ENCODE results near the gene STPG2. TPM values are rescaled to one million over a fixed set of nuclear protein-coding genes. Genes with fewer than 3 reads are reported as not detected.

Gene STPG2
- total RNA-seq, 1 experiment from 2014 or later = 0.20 TPM

DNA sequence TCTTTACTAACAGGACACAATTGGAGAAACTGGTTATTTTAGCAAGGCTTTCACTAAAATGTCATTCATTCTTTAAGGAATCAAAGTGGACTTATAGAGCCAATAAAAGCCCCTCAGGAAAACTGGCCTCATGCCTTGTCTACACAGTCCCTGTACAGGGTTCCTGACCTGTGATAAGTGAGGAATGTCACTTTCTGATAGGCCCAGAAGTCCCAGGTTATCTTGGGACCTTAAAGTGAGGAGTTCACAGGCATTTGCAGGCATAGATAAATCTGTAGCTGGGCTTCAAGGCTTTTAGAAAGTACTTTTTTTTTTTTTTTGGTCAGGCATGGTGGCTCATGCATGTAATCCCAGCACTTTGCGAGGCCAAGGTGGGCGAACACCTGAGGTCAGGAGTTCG, 19.4 kb upstream of the STPG2 start:
- DNase-seq = no peak
- no peak overlapping the region for H3K4me3 Mint-ChIP-seq
- Histone ChIP-seq H3K79me1 (ENCODE audit: insufficient read depth, low read depth, low read length, poor library complexity, severe bottlenecking) (no peaks in the 10 kb centered on the region), H4K91ac (ENCODE audit: insufficient read length, low read depth, low read length) (no peak overlapping the region), H2AFZ (ENCODE audit: low read length) (no peak overlapping the region), H3K56ac (ENCODE audit: insufficient read length, low read depth, low read length) (no peak overlapping the region), H4K20me1 (ENCODE audit: control insufficient read depth, insufficient read depth, insufficient read length) (no peaks in the 10 kb centered on the region), H3K23ac (ENCODE audit: insufficient read length, low read depth, low read length) (no peak overlapping the region), H3K27ac (ENCODE audit: insufficient read length, low read depth, low read length) (no peak overlapping the region), H3K4me2 (ENCODE audit: insufficient read depth, insufficient read length, low read length) (no peak overlapping the region), H2BK12ac (ENCODE audit: insufficient read length, low read depth, low read length) (no peak overlapping the region), H3K18ac (ENCODE audit: insufficient read length, low read depth, low read length) (no peak overlapping the region), H2BK120ac (ENCODE audit: low read depth, low read length, poor library complexity, severe bottlenecking) (no peak overlapping the region), H2AK5ac (ENCODE audit: insufficient read length, low read length) (no peak overlapping the region), H4K8ac (replicated peaks; ENCODE audit: insufficient read length, low read depth, low read length) (no peak overlapping the region), H4K5ac (ENCODE audit: insufficient read length, low read depth, low read length) (no peak overlapping the region), H2BK15ac (ENCODE audit: low read depth, low read length) (no peak overlapping the region), H3K23me2 (ENCODE audit: insufficient read length, low read depth, low read length, poor library complexity, severe bottlenecking) (no peaks in the 10 kb centered on the region), H3K9ac (ENCODE audit: extremely low read depth, insufficient read length, low read length) (no peak overlapping the region), H2BK5ac (ENCODE audit: insufficient read length, low read length) (no peak overlapping the region), H3K27me3 (ENCODE audit: insufficient read depth, low read length) (no peaks in the 10 kb centered on the region), H3K4ac (ENCODE audit: low read depth, low read length) (no peak overlapping the region), H3K4me1 (ENCODE audit: insufficient read depth, low read length) (no peaks in the 10 kb centered on the region), H3K14ac (ENCODE audit: insufficient read depth, low read length) (no peak overlapping the region), H3K9me3 (ENCODE audit: control insufficient read depth, low read depth, low read length) (no peaks in the 10 kb centered on the region), H2BK20ac (ENCODE audit: low read depth, low read length, poor library complexity, severe bottlenecking) (no peak overlapping the region), H3T11ph (ENCODE audit: low read length) (no peak overlapping the region), H3K79me2 (ENCODE audit: insufficient read depth, low read length) (no peaks in the 10 kb centered on the region)
- H3K4me1 Mint-ChIP-seq = peaks cover 5 to 14% of the 10 kb centered on the region in 2 experiments
- H3K27me3 Mint-ChIP-seq (ENCODE audit: low read depth) = no peaks in the 10 kb centered on the region
- TF ChIP-seq, protein P1, sequence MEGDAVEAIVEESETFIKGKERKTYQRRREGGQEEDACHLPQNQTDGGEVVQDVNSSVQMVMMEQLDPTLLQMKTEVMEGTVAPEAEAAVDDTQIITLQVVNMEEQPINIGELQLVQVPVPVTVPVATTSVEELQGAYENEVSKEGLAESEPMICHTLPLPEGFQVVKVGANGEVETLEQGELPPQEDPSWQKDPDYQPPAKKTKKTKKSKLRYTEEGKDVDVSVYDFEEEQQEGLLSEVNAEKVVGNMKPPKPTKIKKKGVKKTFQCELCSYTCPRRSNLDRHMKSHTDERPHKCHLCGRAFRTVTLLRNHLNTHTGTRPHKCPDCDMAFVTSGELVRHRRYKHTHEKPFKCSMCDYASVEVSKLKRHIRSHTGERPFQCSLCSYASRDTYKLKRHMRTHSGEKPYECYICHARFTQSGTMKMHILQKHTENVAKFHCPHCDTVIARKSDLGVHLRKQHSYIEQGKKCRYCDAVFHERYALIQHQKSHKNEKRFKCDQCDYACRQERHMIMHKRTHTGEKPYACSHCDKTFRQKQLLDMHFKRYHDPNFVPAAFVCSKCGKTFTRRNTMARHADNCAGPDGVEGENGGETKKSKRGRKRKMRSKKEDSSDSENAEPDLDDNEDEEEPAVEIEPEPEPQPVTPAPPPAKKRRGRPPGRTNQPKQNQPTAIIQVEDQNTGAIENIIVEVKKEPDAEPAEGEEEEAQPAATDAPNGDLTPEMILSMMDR (conservative IDR thresholded peaks at IDR 0.05) = no peak
- no CpG with 5 or more reads among the region's 3 CpGs for WGBS (ENCODE audit: extremely low coverage, insufficient read length, low lambda C conversion rate)
- no peak overlapping the region for H3K27ac Mint-ChIP-seq
- peaks cover 3 to 12% of the 10 kb centered on the region in 2 experiments; a peak in 3 of 5 replicates for H3K9me3 Mint-ChIP-seq
- peaks cover 0 to 7% (median 4%) of the 10 kb centered on the region in 3 experiments; a peak in 4 of 7 replicates for H3K36me3 Mint-ChIP-seq (ENCODE audit: insufficient read depth in 1 of 3, low read depth in 3 of 3)

Data from H9 (cell line).